NCI-H146 (cell line): ENCODE measurements around the gene XIRP1.
"Not testable (repeated sequence)": the region's sequence is repeated elsewhere in the genome, so short reads cannot be mapped to it uniquely, and the experiment has no call there.

Source experiments
- DNase-seq: peaks from one replicate; lab custom pipeline; 2025; lab: John Stamatoyannopoulos, UW

The XIRP1 gene

GRCh38 chr3:39192490-39193092, at the start of gene XIRP1:
Gene XIRP1 (minus strand): TSS chr3:39192595. CDS start chr3:39189445, 3,150 bp downstream.
- DNase-seq = no peak

- DNase-seq = no peak
These were observed 49.2 kb upstream of the XIRP1 start for GRCh38 chr3:39241561-39241960.

GRCh38 chr3:39237027-39237426, 44.6 kb upstream of the XIRP1 start:
- DNase-seq = no peak

- DNase-seq = no peak
These were observed 42.3 kb upstream of the XIRP1 start for GRCh38 chr3:39234651-39235050.

- no peak for DNase-seq
These were observed 40.5 kb upstream of the XIRP1 start for GRCh38 chr3:39232859-39233258.

- DNase-seq = no peak
These were observed 38.1 kb upstream of the XIRP1 start for GRCh38 chr3:39230453-39230852.

GRCh38 chr3:39228496-39228895, 36.1 kb upstream of the XIRP1 start:
- DNase-seq = no peak

GRCh38 chr3:39227596-39227995, 35.2 kb upstream of the XIRP1 start:
- not testable (repeated sequence) for DNase-seq

GRCh38 chr3:39226106-39226741, 33.8 kb upstream of the XIRP1 start:
- DNase-seq = no peak

- no peak for DNase-seq
These were observed 31.9 kb upstream of the XIRP1 start for GRCh38 chr3:39224288-39224687.

- DNase-seq = no peak
These were observed 30.5 kb upstream of the XIRP1 start for GRCh38 chr3:39222939-39223338.

- no peak for DNase-seq
These were observed 30.1 kb upstream of the XIRP1 start for GRCh38 chr3:39222462-39222861.

- no peak for DNase-seq
These were observed 28.7 kb upstream of the XIRP1 start for GRCh38 chr3:39221141-39221530.

GRCh38 chr3:39220407-39221140, 28.2 kb upstream of the XIRP1 start:
- DNase-seq = no peak

- no peak for DNase-seq
These were observed 27.3 kb upstream of the XIRP1 start for GRCh38 chr3:39219702-39220101.

- DNase-seq = no peak
These were observed 23.9 kb upstream of the XIRP1 start for GRCh38 chr3:39216176-39216790.

- no peak for DNase-seq
These were observed 21.2 kb upstream of the XIRP1 start for GRCh38 chr3:39213613-39214012.

GRCh38 chr3:39212665-39213064, 20.3 kb upstream of the XIRP1 start:
- no peak for DNase-seq

- DNase-seq = no peak
These were observed 19.1 kb upstream of the XIRP1 start for GRCh38 chr3:39211332-39212130.

GRCh38 chr3:39210078-39210477, 17.7 kb upstream of the XIRP1 start:
- DNase-seq = no peak

- no peak for DNase-seq
These were observed 17.1 kb upstream of the XIRP1 start for GRCh38 chr3:39209329-39209970.
